ENCODE data around the gene EHBP1.

The EHBP1 gene

GRCh38 chr2:63093502-63093901 lies 388.0 kb downstream of the EHBP1 start:
- no peak for DNase-seq

All from NCI-H187 treated with DMSO at 0.1 percent for 48 hours (cell line).